MM.1S (cell line): ENCODE results near the gene CTNNBIP1.

ENCODE experiments used
- DNase-seq: peaks from one replicate; pipeline ENCODE4 v3.0.0-alpha.2; 2015
- H2AFZ ChIP-seq: fragments of 300-600 bp; sonication (generic); 2 replicates; pipeline ENCODE4 v1.6.0; 2016; ENCODE audit warnings: antibody characterized with exemption, low read length
- H3F3A ChIP-seq: fragments of 300-600 bp; sonication (generic); 2 replicates; pipeline ENCODE4 v1.6.1; 2016; ENCODE audit warnings: mild to moderate bottlenecking, antibody characterized with exemption, low read length, moderate library complexity, mixed read lengths; ENCODE audit not compliant: insufficient read depth
- H3K27ac ChIP-seq: fragments of 300-600 bp; sonication (generic); 2 replicates; pipeline ENCODE4 v1.5.1; 2016; ENCODE audit warnings: mild to moderate bottlenecking, low read length
- H3K27me3 ChIP-seq: fragments of 300-600 bp; sonication (generic); replicated peaks from 2 replicates; pipeline ENCODE4 v1.6.0; 2016; ENCODE audit warnings: low read length; ENCODE audit not compliant: insufficient read depth
- H3K36me3 ChIP-seq: fragments of 300-600 bp; sonication (generic); replicated peaks from 2 replicates; pipeline ENCODE4 v1.6.1; 2016; ENCODE audit warnings: mild to moderate bottlenecking, low read length, mixed read lengths; ENCODE audit not compliant: insufficient read depth
- H3K4me1 ChIP-seq: fragments of 300-600 bp; sonication (generic); 2 replicates; pipeline ENCODE4 v1.6.1; 2016; ENCODE audit warnings: low read length, mixed read lengths
- H3K4me2 ChIP-seq: fragments of 300-600 bp; sonication (generic); 2 replicates; pipeline ENCODE4 v1.6.0; 2016; ENCODE audit warnings: low read depth, low read length
- H3K4me3 ChIP-seq: fragments of 300-600 bp; sonication (generic); 2 replicates; pipeline ENCODE4 v1.5.1; 2016; ENCODE audit warnings: low read length, mixed read lengths
- H3K79me2 ChIP-seq: fragments of 300-600 bp; sonication (generic); 2 replicates; pipeline ENCODE4 v1.6.1; 2016; ENCODE audit warnings: mixed run types, low read length, mixed read lengths
- H3K9ac ChIP-seq: fragments of 300-600 bp; sonication (generic); 2 replicates; pipeline ENCODE4 v1.6.1; 2016; ENCODE audit warnings: low read length, mixed read lengths
- H3K9me2 ChIP-seq: fragments of 300-600 bp; sonication (generic); replicated peaks from 2 replicates; pipeline ENCODE4 v1.6.1; 2016; ENCODE audit warnings: mild to moderate bottlenecking, low read length, mixed read lengths; ENCODE audit not compliant: insufficient read depth
- H3K9me3 ChIP-seq: fragments of 300-600 bp; sonication (generic); replicated peaks from 2 replicates; pipeline ENCODE4 v1.6.1; 2016; ENCODE audit warnings: mild to moderate bottlenecking, low read length, mixed read lengths; ENCODE audit not compliant: insufficient read depth
- H4K20me1 ChIP-seq: fragments of 300-600 bp; sonication (generic); 2 replicates; pipeline ENCODE4 v1.6.1; 2016; ENCODE audit warnings: mild to moderate bottlenecking, low read length, moderate library complexity, mixed read lengths; ENCODE audit not compliant: insufficient read depth
- CTCF ChIP-seq: fragments of 300-600 bp; sonication (generic); IDR thresholded peaks from 2 replicates; pipeline ENCODE4 v1.5.1; 2016; ENCODE audit warnings: antibody characterized with exemption, low read length, mixed read lengths
- EZH2 ChIP-seq: fragments of 300-600 bp; sonication (generic); optimal IDR thresholded peaks from 2 replicates; pipeline ENCODE3; 2017; ENCODE audit warnings: low read depth, mild to moderate bottlenecking, antibody characterized with exemption, low read length, mixed read lengths
- EZH2phosphoT487 ChIP-seq: fragments of 300-600 bp; sonication (generic); IDR thresholded peaks from 2 replicates; pipeline ENCODE4 v1.6.1; 2018; ENCODE audit warnings: antibody characterized with exemption, low read length

Gene CTNNBIP1

DNA sequence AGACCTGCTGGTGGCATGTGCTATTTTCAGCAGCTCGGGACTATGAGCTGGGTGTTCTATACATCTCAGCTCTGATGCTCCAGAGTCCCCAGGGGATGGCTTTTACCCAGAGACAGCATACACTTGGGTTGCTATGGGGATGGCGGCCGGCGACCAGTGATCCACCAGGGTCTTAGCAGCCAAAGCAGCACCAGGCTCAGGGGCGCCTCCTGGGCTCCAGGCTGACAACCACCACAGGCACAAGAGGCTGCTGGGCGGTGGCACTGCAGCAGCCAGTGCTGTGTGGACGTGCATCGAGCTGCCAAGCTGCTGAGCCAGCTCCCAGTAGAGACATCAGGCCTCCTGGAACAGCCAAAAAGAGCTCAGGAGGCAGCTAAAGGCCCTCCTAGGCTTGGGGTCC is 48.7 kb downstream of the CTNNBIP1 start:
- Histone ChIP-seq H3K9me2 (no peaks in the 10 kb centered on the region), H3K9me3 (no peaks in the 10 kb centered on the region), H3F3A (no peaks in the 10 kb centered on the region), H3K4me1 (peaks cover 9% of the 10 kb centered on the region; the same call in 1 of the 2 replicates), H3K36me3 (no peaks in the 10 kb centered on the region), H4K20me1 (no peaks in the 10 kb centered on the region), H3K27ac (no peak overlapping the region), H2AFZ (no peak overlapping the region), H3K4me3 (no peak overlapping the region), H3K9ac (no peak overlapping the region), H3K4me2 (no peak overlapping the region), H3K27me3 (no peaks in the 10 kb centered on the region), H3K79me2 (no peaks in the 10 kb centered on the region)
- no peak for TF ChIP-seq EZH2
- no peak for TF ChIP-seq EZH2phosphoT487
- no peak for TF ChIP-seq CTCF
- no peak for DNase-seq

DNA sequence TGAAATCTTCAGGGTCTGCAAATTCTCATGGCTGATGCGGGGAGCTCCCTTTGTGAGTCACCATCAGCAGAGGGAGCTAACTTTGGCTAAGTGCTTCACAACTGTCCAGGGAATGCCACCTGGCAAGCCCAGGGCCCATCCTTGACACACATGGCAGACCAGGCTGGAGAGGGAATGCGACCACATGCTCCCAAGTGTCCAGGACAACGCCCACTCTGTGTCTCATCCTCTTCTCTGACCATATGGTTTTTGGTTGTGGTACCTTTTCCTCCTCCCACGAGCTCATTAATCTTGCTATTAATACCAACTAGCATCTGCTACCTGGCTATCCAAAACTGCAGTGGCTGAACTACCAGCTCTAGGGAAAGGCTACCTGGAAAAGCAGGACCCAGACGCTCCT is 49.2 kb downstream of the CTNNBIP1 start:
- H3K9me3 ChIP-seq, result no peaks in the 10 kb centered on the region
- no peaks in the 10 kb centered on the region for H3K79me2 ChIP-seq
- H3F3A ChIP-seq, result no peaks in the 10 kb centered on the region
- H3K9ac ChIP-seq, result no peak overlapping the region
- H4K20me1 ChIP-seq, result no peaks in the 10 kb centered on the region
- no peak overlapping the region for H2AFZ ChIP-seq
- no peak for DNase-seq
- no peaks in the 10 kb centered on the region for H3K9me2 ChIP-seq
- no peak overlapping the region for H3K27ac ChIP-seq
- no peak overlapping the region for H3K4me2 ChIP-seq
- peaks cover 9% of the 10 kb centered on the region; the same call in 1 of the 2 replicates for H3K4me1 ChIP-seq
- H3K4me3 ChIP-seq, result no peak overlapping the region
- H3K27me3 ChIP-seq, result no peaks in the 10 kb centered on the region
- no peaks in the 10 kb centered on the region for H3K36me3 ChIP-seq
- no peak for TF ChIP-seq EZH2
- no peak for TF ChIP-seq CTCF
- TF ChIP-seq EZH2phosphoT487, result no peak

DNA sequence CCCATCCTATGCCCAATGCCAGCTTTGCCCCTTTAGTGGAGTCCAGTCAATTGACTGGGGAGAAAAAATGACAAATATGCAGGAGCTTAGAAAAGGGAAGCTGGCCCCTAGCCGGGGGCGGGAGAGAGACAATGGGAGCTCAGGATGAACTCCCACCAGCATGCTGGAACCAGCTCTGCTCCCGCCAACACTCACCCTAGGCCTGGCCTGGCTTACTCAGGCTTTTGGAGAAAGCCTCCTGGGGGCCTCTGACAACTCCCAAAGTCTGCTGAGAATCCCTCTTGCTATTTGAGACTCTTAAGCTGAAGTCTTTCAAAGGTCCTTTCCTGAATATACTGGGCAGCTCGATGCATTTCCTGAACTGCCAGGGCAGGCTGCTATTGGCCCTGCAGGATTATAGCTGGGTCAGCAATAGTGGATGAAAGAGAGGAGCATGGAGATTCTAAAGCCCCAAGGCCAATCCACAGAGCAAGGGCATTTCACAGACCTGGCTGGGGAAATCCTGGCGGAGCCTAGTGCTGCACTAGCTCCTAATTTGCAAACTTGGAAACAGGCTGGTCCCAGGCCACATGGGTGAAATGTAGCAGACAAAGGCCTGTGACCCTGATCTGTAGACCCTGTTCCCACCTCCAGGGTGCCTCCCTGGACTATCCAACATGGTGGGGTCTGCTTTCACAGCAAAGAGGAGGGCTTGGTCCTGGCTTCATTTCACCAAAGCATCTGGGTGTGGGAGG is 50.6 kb downstream of the CTNNBIP1 start:
- Histone ChIP-seq H3K4me1 (peaks cover 9% of the 10 kb centered on the region; the same call in 1 of the 2 replicates), H3K27me3 (no peaks in the 10 kb centered on the region), H3K9me2 (no peaks in the 10 kb centered on the region), H3K4me2 (no peak overlapping the region), H2AFZ (no peak overlapping the region), H3K36me3 (no peaks in the 10 kb centered on the region), H3K9ac (no peak overlapping the region), H3K4me3 (no peak overlapping the region), H4K20me1 (no peaks in the 10 kb centered on the region), H3K9me3 (no peaks in the 10 kb centered on the region), H3F3A (no peaks in the 10 kb centered on the region), H3K27ac (no peak overlapping the region), H3K79me2 (no peaks in the 10 kb centered on the region)
- TF ChIP-seq EZH2phosphoT487 (no peak), EZH2 (no peak), CTCF (no peak)
- DNase-seq, result no peak
